GM19324 (cell line): ENCODE results near the gene ZNF543.
"Not testable (repeated sequence)": the region's sequence is repeated elsewhere in the genome, so short reads cannot be mapped to it uniquely, and the experiment has no call there.

ENCODE experiments used
- ATAC-seq: cut with Tn5 transposase; IDR thresholded peaks from one replicate; pipeline ENCODE4 v1.9.1; 2021; ENCODE audit warnings: mild to moderate bottlenecking, moderate library complexity; ENCODE audit not compliant: unreplicated experiment, low FRiP score

Gene ZNF543

GRCh38 chr19:57320180-57321084 is at the start of gene ZNF543:
TSS of gene ZNF543 (plus strand) at chr19:57320472. CDS start at chr19:57320854, 382 bp downstream.
- peak; percentile 97 for ATAC-seq

GRCh38 chr19:57271280-57271679 is 49.0 kb upstream of the ZNF543 start:
- no peak for ATAC-seq

GRCh38 chr19:57273014-57273413 is 47.3 kb upstream of the ZNF543 start:
- ATAC-seq, result no peak

- ATAC-seq, result no peak
Observed at GRCh38 chr19:57276430-57276829, 43.8 kb upstream of the ZNF543 start.

DNA sequence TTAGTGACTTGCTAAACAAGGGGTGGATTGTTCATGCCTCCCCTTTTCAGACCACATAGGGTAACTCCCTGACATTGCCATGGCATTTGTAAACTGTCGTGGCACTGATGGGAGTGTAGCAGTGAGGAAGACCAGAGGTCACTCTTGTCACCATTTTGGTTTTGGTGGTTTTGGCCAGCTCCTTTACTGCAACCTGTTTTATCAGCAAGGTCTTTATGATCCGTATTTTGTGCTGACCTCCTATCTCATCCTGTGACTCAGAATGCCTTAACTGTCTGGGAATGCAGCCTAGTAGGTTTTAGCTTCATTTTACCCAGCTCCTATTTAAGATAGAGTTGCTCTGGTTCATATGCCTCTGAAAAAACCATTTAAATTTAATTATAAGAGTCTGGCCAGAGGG is 41.8 kb upstream of the ZNF543 start:
- not testable (repeated sequence) for ATAC-seq

- peak; percentile 70 for ATAC-seq
Observed at GRCh38 chr19:57279418-57280164, 40.7 kb upstream of the ZNF543 start.

DNA sequence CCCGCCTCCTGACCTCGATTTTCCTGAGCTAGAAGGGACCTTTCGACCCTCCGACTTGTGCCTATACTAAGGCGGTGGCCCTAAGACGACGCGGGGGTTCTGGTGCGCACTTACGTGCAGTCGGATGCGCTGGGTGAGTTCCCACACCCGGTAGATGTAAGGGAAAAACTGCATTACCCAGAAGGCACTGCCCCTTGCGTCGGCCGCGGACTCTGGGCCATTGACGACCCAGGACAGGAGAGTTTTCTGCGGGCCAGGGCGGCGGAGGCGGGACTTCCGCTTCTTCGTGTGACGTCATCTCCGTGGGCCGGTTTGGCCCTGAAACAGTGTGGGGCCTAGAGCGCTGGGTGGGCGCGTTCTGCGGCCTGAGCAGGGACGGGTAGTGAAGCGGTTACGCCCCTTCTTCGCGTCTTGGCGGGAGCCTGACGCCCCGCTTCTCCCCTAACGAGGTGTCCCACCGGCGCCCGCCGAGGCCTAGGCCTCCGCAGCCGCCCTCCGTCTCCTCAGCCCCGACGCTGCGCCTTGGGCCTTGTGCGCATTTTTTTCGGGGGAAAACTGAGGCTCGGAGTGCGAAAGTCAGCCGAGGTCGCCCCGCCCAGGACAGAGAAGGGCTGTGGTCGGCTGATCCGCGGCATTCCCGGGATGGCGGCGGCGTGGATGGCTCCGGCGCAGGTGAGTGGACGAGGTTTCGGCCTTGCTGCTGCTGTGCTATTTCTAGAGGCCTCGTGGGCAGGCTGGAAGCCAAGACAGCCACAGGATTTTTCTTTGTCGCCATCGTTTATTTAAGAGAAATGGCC is 39.9 kb upstream of the ZNF543 start, which contains the start of gene ZNF460:
TSS of gene ZNF460 (plus strand) at position 321 of the 797 bp plus-strand sequence. CDS start at position 643, 322 bp downstream.
- peak; percentile 88 for ATAC-seq

- no peak for ATAC-seq
Observed at GRCh38 chr19:57280962-57281400, 39.3 kb upstream of the ZNF543 start.

- no peak for ATAC-seq
Observed at GRCh38 chr19:57282011-57282643, 38.1 kb upstream of the ZNF543 start.

DNA sequence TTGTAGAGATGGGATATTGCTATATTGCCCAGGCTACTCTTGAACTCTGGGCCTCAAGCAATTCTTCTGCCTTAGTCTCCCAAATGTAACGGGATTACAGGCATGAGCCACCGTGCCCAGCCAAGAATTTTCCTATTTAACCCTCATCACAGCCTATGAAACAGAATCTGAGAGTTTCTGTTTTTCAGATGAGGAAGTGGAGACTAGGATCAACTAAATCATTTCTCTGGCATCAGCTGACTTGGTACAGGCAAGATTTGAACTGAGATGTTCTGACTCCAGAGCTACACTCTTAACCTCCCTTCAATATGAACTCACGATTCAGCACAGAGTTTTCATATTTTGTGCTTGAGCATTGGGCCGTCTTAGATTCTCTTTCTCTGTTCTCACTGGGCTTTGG is 31.9 kb upstream of the ZNF543 start:
- no peak for ATAC-seq

DNA sequence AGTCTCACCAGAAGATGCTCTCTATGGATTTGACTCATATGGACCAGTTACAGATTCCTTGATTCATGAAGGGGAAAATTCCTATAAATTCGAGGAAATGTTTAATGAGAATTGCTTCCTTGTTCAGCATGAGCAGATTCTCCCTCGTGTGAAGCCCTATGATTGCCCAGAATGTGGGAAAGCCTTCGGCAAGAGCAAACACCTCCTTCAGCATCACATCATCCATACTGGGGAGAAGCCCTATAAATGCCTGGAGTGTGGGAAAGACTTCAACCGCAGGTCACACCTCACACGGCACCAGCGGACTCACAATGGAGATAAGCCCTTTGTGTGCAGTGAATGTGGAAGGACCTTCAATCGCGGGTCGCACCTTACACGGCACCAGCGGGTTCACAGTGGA is 29.3 kb upstream of the ZNF543 start:
- no peak for ATAC-seq

GRCh38 chr19:57292547-57292946 is 27.7 kb upstream of the ZNF543 start:
- ATAC-seq, result no peak

GRCh38 chr19:57293719-57294118 is 26.6 kb upstream of the ZNF543 start:
- no peak for ATAC-seq

DNA sequence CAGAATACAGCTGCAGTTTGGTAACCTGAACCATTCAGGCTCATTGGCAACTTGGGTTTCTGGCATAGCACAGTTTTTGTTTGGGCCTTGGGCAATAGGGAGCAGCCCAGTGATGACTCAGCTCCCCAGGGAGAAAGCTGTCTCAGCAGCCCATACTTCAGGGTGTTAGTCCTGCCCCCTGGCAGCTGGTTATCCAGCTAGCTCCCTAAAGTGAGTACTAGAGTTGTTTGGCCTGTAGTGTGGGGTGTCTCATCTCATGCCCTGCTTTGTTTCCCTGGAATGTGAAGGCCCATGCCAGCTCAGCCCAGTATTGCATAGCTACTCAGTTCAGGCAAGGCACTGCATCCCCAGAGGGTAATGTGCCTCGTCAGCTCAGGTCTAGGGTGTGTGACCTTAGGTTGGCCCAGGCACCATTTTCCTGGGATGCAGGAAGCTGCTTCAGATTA is 18.2 kb upstream of the ZNF543 start:
- no peak for ATAC-seq

- no peak for ATAC-seq
Observed at GRCh38 chr19:57302727-57303401, 17.4 kb upstream of the ZNF543 start.

DNA sequence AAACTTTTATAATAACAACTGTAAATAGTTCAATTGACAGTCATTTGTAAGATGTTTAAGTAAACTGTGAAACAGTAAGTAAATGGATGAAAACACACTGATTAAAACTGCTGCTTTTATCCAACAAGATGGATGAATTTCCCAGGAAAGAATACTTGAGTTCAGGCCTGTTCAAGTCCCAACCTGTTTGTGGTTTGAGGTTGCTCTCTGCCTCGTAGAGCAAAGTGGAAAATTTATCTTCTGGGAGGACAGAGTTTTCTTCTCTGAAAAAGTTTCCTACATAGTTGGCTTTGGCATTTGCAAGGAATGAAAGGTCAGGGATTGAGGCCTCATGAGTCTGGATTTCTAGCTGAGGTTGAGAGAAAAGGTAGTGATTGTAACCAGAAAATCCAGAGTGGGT is 15.2 kb upstream of the ZNF543 start:
- ATAC-seq, result no peak

GRCh38 chr19:57308514-57308913 is 11.8 kb upstream of the ZNF543 start:
- no peak for ATAC-seq

DNA sequence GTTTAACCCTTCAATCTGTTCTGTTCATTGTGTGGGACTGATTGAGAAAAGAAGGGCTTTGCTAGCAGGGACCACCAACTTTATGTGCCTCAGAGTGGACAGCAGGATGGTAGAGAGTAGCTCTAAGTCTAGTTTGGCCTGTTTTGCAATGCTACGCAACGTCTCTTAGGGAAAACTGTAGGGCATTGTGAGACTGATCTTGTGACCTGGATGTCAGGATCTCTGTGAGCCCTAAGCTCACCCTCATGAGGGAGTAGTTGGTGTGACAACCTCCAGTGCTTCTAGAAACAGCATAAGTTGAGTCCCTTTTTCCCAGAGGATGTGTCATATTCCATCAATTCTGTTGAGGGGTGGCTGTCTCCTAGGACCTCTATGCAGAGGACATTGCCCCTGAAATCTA is 9.5 kb upstream of the ZNF543 start:
- no peak for ATAC-seq

DNA sequence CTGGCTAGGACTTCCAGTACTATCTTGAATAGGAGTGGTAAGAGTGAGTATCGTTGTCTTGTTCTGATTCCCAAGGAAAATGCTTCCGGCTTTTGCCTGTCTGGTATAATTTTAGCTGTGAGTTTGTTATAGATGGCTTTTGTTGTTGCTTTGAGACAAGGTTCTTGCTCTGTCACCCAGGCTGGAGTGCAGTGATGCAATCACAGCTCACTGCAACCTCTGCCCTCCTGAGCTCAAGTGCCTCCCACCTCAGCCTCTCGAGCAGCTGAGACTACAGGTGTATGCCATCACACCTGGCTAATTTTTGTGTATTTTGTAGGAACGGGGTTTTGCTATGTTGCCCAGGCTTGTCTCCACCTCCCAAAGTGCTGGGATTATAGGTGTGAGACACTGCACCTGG is 6.1 kb upstream of the ZNF543 start:
- no peak for ATAC-seq

DNA sequence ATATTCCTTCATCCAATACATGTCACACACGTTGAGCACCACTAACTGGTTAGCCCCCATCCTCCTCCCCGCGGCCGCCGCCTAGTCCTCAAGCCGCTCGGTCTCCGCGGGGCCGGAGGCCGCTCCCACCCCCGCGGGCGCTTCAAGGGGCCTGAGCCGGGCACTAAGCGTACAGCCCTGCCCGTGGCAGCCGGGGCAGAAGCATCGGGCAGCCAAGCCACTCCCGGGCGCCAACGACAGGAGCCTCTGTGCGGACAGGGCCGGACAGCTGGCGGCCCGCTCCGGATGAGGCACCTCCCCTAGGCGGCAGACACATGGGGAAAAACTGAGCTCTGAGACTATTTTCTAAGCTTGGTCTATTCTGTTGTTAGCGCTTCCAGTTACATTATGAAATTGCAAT is 2.8 kb upstream of the ZNF543 start:
- no peak for ATAC-seq
